ENCODE data around the gene IL1RAP.
"Not testable (repeated sequence)": the region's sequence is repeated elsewhere in the genome, so short reads cannot be mapped to it uniquely, and the experiment has no call there.

IL1RAP gene

DNA sequence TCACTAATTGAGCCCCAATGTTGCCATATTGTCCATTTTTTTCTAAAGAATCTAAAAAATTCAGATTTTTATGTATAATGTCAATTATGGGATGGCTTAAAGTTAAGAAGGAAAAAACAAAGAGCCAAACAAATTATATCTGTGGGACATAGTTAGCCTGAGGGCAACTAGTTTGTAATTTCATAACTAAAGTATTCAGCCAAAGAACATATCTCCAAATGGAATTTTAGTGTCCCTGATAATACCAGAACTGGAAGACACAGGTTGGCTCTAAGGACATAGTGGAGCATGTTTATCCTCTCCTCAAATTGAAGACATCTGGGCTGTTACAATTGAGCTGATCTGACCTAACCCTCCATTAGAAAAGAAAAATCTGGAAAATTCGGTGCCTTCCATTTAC lies 144.2 kb downstream of the IL1RAP start:
- H3K4me1 ChIP-seq (ENCODE audit: control insufficient read depth, insufficient read depth, low read length, poor library complexity, severe bottlenecking) = no peaks in the 10 kb centered on the region
- no peak overlapping the region for H3K27ac ChIP-seq (ENCODE audit: low read depth, low read length, severe bottlenecking)
- H3K36me3 ChIP-seq (ENCODE audit: control insufficient read depth, insufficient read depth, low read length) = no peaks in the 10 kb centered on the region
- no peak overlapping the region for H3K4me3 ChIP-seq (ENCODE audit: extremely low read depth, insufficient read depth, low read length, poor library complexity, severe bottlenecking)
- H3K9me3 ChIP-seq (ENCODE audit: control insufficient read depth, low read length) = no peaks in the 10 kb centered on the region
- WGBS, 2 experiments (ENCODE audit: insufficient coverage in 2 of 2) = no CpG with 5 or more reads among the region's 1 CpG

DNA sequence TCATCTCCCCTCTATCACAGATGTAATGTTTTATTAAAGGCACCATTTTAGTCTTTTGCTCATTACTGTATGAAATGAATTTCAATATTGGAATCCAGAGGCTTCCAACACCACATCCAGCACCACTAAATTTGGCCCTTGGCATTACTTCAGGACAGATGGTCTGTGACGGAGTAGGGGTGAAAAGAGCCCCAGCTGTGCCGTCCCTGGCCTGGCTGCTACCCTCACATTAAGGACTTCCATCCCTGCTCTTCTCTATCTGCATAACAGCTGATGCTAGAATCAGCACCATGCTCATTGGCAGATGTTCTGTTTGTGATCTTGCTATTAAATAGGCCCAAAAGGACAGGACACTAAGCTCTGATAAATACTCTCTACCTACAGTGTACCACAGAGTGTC lies 152.9 kb downstream of the IL1RAP start:
- H3K4me1 ChIP-seq (ENCODE audit: control insufficient read depth, insufficient read depth, low read length, poor library complexity, severe bottlenecking) = no peaks in the 10 kb centered on the region
- no peaks in the 10 kb centered on the region for H3K36me3 ChIP-seq (ENCODE audit: control insufficient read depth, insufficient read depth, low read length)
- no peaks in the 10 kb centered on the region for H3K9me3 ChIP-seq (ENCODE audit: control insufficient read depth, low read length)
- WGBS, 2 experiments (ENCODE audit: insufficient coverage in 2 of 2) = 71% methylated on average over 2 of the region's 2 CpGs; no CpG with 5 or more reads in 1 of the 2 experiments
- H3K27ac ChIP-seq (ENCODE audit: low read depth, low read length, severe bottlenecking) = no peak overlapping the region
- no peak overlapping the region for H3K4me3 ChIP-seq (ENCODE audit: extremely low read depth, insufficient read depth, low read length, poor library complexity, severe bottlenecking)

DNA sequence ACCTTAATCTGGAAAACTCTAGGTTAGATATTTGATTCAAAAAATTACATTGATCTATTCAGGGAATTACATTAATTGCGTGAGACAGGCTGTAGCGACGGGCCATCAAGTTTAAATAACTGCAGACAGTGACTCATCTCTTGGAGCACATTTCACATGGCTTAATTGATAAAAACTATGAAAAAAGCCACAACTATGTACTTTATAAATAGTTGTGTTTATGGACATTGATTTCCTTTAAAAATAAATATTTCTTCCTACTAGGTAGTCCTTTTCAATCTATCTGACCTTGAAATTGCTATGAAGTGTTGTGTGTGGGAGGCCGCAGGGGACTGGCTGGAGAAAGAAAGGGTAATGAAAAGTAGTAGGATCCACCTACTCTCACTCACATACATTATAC lies 157.8 kb downstream of the IL1RAP start:
- no peaks in the 10 kb centered on the region for H3K4me1 ChIP-seq (ENCODE audit: control insufficient read depth, insufficient read depth, low read length, poor library complexity, severe bottlenecking)
- H3K9me3 ChIP-seq (ENCODE audit: control insufficient read depth, low read length) = no peaks in the 10 kb centered on the region
- H3K36me3 ChIP-seq (ENCODE audit: control insufficient read depth, insufficient read depth, low read length) = no peaks in the 10 kb centered on the region
- no peak overlapping the region for H3K4me3 ChIP-seq (ENCODE audit: extremely low read depth, insufficient read depth, low read length, poor library complexity, severe bottlenecking)
- whole genome bisulfite sequencing, 2 experiments (ENCODE audit: insufficient coverage in 2 of 2) = no CpG with 5 or more reads among the region's 4 CpGs
- H3K27ac ChIP-seq (ENCODE audit: low read depth, low read length, severe bottlenecking) = no peak overlapping the region

DNA sequence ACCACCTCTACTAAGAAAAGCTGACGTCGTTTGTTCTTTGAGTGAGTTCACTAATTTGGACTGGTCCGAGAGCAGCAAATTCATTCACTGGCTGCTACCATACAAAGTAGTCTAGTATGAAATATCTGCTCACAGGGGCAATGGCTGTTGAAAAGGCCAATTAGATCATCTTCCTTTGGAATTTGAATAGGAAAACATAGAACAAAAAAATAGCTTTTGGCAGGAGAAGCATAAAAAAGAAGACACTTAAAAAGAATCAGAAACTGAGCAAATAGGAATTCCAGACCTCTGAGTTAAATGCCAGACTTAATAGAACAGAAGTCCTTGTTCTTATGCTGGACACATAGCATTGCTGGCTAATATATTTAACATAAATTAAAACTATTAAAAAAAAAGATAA lies 159.3 kb downstream of the IL1RAP start:
- Histone ChIP-seq H3K4me1 (ENCODE audit: control insufficient read depth, insufficient read depth, low read length, poor library complexity, severe bottlenecking) (no peaks in the 10 kb centered on the region), H3K36me3 (ENCODE audit: control insufficient read depth, insufficient read depth, low read length) (no peaks in the 10 kb centered on the region), H3K4me3 (ENCODE audit: extremely low read depth, insufficient read depth, low read length, poor library complexity, severe bottlenecking) (no peak overlapping the region), H3K9me3 (ENCODE audit: control insufficient read depth, low read length) (no peaks in the 10 kb centered on the region), H3K27ac (ENCODE audit: low read depth, low read length, severe bottlenecking) (no peak overlapping the region)
- 90 to 93% methylated on average over 2 to 3 of the region's 3 CpGs for WGBS, 2 experiments (ENCODE audit: insufficient coverage in 2 of 2)

DNA sequence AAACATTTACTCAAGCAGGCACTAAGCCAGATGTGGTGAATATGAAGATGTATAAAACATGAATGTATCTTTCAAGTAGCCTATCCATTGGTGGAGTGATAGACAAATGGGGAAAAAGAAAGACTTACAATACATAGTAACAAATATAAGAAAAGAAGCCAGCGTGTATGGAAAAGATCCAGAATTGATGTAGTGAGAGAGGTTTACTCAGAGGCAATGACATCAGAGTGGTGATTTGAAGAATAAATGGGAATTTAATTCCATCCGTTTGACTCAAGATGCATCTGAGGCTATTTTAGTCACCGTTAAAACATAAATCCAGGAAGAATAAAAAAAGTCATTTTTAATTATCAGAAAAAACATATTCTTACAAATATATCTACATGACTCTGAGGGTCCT lies 162.6 kb downstream of the IL1RAP start:
- H3K4me3 ChIP-seq (ENCODE audit: extremely low read depth, insufficient read depth, low read length, poor library complexity, severe bottlenecking) = no peak overlapping the region
- 100% methylated on average over 1 of the region's 3 CpGs; no CpG with 5 or more reads in 1 of the 2 experiments for WGBS, 2 experiments (ENCODE audit: insufficient coverage in 2 of 2)
- H3K27ac ChIP-seq (ENCODE audit: low read depth, low read length, severe bottlenecking) = no peak overlapping the region
- no peaks in the 10 kb centered on the region for H3K9me3 ChIP-seq (ENCODE audit: control insufficient read depth, low read length)
- H3K36me3 ChIP-seq (ENCODE audit: control insufficient read depth, insufficient read depth, low read length) = no peaks in the 10 kb centered on the region
- no peaks in the 10 kb centered on the region for H3K4me1 ChIP-seq (ENCODE audit: control insufficient read depth, insufficient read depth, low read length, poor library complexity, severe bottlenecking)

DNA sequence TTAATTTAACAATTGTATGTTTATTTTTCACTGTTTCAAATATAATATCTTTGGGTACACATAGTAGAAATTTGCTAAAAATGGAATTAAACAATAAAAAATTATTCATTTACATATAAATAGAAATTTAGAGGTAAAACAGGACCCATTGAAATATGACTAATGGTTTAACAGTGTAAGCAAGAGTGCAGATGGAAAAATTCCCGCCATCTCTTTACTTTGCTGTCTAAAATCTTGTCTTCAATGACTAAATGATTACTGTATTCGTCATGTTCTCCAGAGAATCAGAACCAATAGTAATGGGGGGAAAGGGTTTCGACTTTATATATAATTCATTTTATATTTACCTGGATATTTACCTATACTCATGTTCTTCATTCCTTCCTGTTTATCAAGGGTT lies 163.1 kb downstream of the IL1RAP start:
- Histone ChIP-seq H3K36me3 (ENCODE audit: control insufficient read depth, insufficient read depth, low read length) (no peaks in the 10 kb centered on the region), H3K4me1 (ENCODE audit: control insufficient read depth, insufficient read depth, low read length, poor library complexity, severe bottlenecking) (no peaks in the 10 kb centered on the region), H3K9me3 (ENCODE audit: control insufficient read depth, low read length) (no peaks in the 10 kb centered on the region), H3K4me3 (ENCODE audit: extremely low read depth, insufficient read depth, low read length, poor library complexity, severe bottlenecking) (no peak overlapping the region), H3K27ac (ENCODE audit: low read depth, low read length, severe bottlenecking) (no peak overlapping the region)
- no CpG with 5 or more reads among the region's 3 CpGs for WGBS, 2 experiments (ENCODE audit: insufficient coverage in 2 of 2)

DNA sequence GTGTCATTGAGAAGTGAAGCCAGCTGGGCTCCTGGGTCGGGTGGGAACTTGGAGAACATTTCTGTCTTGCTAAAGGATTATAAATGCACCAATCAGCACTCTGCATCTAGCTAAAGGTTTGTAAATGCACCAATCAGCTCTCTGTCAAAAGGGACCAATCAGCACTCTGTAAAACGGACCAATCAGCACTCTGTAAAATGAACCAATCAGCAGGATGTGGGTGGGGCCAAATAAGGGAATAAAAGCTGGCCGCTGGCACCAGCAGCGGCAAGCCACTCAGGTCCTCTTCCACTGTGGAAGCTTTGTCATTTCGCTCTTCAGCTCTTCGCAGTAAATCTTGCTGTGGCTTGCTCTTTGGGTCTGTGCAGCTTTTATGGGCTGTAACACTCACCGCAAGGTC lies 164.0 kb downstream of the IL1RAP start:
- H3K4me3 ChIP-seq (ENCODE audit: extremely low read depth, insufficient read depth, low read length, poor library complexity, severe bottlenecking); H3K27ac ChIP-seq (ENCODE audit: low read depth, low read length, severe bottlenecking); H3K36me3 ChIP-seq (ENCODE audit: control insufficient read depth, insufficient read depth, low read length); H3K9me3 ChIP-seq (ENCODE audit: control insufficient read depth, low read length); H3K4me1 ChIP-seq (ENCODE audit: control insufficient read depth, insufficient read depth, low read length, poor library complexity, severe bottlenecking): not testable (repeated sequence)
- WGBS, 2 experiments (ENCODE audit: insufficient coverage in 2 of 2) = 94% methylated on average over 5 to 7 of the region's 7 CpGs

DNA sequence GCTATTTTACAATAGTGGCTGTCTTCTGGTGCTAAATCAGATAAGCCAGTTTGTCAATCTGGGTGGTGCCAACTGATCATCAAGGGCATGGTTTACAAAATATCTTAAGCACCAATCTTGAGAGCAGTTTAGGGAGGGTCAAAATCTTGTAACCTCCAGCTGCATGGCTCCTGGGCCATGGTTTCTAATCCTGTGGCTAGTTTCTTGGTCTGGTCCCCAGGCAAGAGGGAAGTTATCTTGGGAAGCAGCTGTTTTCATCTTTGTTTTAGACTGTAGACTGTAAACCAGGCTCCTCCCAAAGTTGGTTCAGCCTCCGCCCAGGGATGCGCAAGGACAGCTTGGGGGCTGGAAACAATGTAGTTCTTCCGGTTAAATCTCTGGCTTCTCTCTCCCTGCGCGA lies 166.8 kb downstream of the IL1RAP start:
- Histone ChIP-seq H3K27ac (ENCODE audit: low read depth, low read length, severe bottlenecking) (no peak overlapping the region), H3K36me3 (ENCODE audit: control insufficient read depth, insufficient read depth, low read length) (no peaks in the 10 kb centered on the region), H3K4me3 (ENCODE audit: extremely low read depth, insufficient read depth, low read length, poor library complexity, severe bottlenecking) (no peak overlapping the region), H3K4me1 (ENCODE audit: control insufficient read depth, insufficient read depth, low read length, poor library complexity, severe bottlenecking) (no peaks in the 10 kb centered on the region), H3K9me3 (ENCODE audit: control insufficient read depth, low read length) (no peaks in the 10 kb centered on the region)
- 94 to 98% methylated on average over 2 to 5 of the region's 5 CpGs for WGBS, 2 experiments (ENCODE audit: insufficient coverage in 2 of 2)

DNA sequence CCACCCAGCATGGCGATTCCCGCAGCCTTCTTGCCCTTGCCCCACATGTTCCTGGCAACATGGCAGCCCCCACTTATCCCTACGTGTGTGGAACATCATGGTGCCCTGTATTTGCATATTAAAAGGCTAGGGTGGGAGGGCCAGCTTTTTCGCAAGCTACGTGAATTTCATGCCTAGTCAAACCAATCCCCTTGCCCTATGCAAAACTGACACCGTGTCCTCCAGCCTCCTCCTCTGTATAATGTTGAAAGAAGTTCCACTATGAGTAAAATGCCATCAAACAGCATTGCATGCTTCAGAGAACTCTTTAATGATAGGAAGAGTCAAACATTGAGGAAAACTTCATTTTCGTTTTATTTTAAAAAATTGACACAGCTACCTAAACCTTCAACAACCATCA lies 170.9 kb downstream of the IL1RAP start:
- H3K36me3 ChIP-seq (ENCODE audit: control insufficient read depth, insufficient read depth, low read length) = no peaks in the 10 kb centered on the region
- H3K27ac ChIP-seq (ENCODE audit: low read depth, low read length, severe bottlenecking) = no peak overlapping the region
- no peak overlapping the region for H3K4me3 ChIP-seq (ENCODE audit: extremely low read depth, insufficient read depth, low read length, poor library complexity, severe bottlenecking)
- H3K9me3 ChIP-seq (ENCODE audit: control insufficient read depth, low read length) = no peaks in the 10 kb centered on the region
- H3K4me1 ChIP-seq (ENCODE audit: control insufficient read depth, insufficient read depth, low read length, poor library complexity, severe bottlenecking) = no peaks in the 10 kb centered on the region
- WGBS, 2 experiments (ENCODE audit: insufficient coverage in 2 of 2) = 67% methylated on average over 1 of the region's 7 CpGs; no CpG with 5 or more reads in 1 of the 2 experiments

DNA sequence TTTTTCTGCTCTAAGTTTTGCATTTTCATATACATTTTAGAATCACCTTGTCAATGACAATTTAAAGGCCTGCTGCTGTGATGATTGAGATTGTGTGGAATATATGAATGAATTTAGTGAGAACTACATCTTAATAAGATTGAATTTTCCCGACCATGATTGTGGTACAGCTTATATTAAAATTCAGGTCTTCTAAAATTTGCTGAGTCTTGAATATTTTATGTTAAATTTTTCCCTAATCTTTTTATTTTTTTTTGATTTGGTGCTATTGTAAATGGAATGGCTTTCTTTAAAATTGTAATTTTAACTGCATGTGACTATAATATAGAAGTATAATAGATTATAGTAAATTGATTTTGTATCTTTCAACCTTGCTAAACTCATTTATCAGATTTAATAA lies 172.1 kb downstream of the IL1RAP start:
- Histone ChIP-seq H3K4me1 (ENCODE audit: control insufficient read depth, insufficient read depth, low read length, poor library complexity, severe bottlenecking) (no peaks in the 10 kb centered on the region), H3K27ac (ENCODE audit: low read depth, low read length, severe bottlenecking) (no peak overlapping the region), H3K9me3 (ENCODE audit: control insufficient read depth, low read length) (no peaks in the 10 kb centered on the region), H3K36me3 (ENCODE audit: control insufficient read depth, insufficient read depth, low read length) (no peaks in the 10 kb centered on the region), H3K4me3 (ENCODE audit: extremely low read depth, insufficient read depth, low read length, poor library complexity, severe bottlenecking) (no peak overlapping the region)
- WGBS, 2 experiments (ENCODE audit: insufficient coverage in 2 of 2) = no CpG with 5 or more reads among the region's 1 CpG

DNA sequence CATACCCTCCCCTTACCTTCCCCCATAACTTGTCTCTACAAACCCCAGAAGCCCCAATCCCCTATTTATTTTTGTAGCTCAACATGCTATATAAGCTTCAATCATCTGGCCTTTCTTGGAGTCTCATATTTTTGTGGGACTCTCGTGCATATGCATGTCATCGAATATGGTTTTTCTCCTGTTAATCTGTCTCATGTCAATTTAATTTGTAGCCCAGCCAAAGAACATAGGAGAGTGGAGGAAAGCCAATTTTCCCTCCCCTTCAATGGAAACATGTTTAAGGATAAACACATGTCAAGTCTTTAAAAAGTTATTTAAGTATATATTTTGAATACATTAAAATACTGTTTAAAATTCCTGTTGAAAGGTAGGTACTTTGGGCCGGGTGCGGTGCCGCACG lies 176.4 kb downstream of the IL1RAP start:
- Histone ChIP-seq H3K36me3 (ENCODE audit: control insufficient read depth, insufficient read depth, low read length) (no peaks in the 10 kb centered on the region), H3K4me3 (ENCODE audit: extremely low read depth, insufficient read depth, low read length, poor library complexity, severe bottlenecking) (no peak overlapping the region), H3K4me1 (ENCODE audit: control insufficient read depth, insufficient read depth, low read length, poor library complexity, severe bottlenecking) (no peaks in the 10 kb centered on the region), H3K9me3 (ENCODE audit: control insufficient read depth, low read length) (no peaks in the 10 kb centered on the region), H3K27ac (ENCODE audit: low read depth, low read length, severe bottlenecking) (no peak overlapping the region)
- WGBS, 2 experiments (ENCODE audit: insufficient coverage in 2 of 2) = 80% methylated on average over 1 of the region's 6 CpGs; no CpG with 5 or more reads in 1 of the 2 experiments

DNA sequence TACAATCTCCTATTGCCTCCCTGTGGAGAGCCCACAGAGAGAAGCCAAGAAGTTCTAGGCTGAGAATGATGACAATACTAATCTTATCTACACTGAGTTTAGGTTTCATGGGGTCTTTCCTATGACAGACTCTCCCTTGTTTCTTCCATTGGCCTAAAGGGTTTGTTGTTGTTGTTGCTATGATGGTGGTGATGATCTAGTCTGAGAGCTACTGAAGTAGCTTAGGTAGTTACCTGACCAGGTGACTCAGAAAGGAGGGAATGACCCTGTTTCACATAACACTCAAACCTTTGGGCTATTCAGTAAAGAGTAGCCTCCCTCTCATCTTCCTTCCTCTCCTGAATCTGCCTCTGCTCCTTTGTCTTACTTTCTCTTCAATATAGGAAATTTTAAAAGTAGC lies 178.4 kb downstream of the IL1RAP start:
- Histone ChIP-seq H3K9me3 (ENCODE audit: control insufficient read depth, low read length) (no peaks in the 10 kb centered on the region), H3K36me3 (ENCODE audit: control insufficient read depth, insufficient read depth, low read length) (no peaks in the 10 kb centered on the region), H3K27ac (ENCODE audit: low read depth, low read length, severe bottlenecking) (no peak overlapping the region), H3K4me1 (ENCODE audit: control insufficient read depth, insufficient read depth, low read length, poor library complexity, severe bottlenecking) (no peaks in the 10 kb centered on the region), H3K4me3 (ENCODE audit: extremely low read depth, insufficient read depth, low read length, poor library complexity, severe bottlenecking) (no peak overlapping the region)

Measured in mesodermal cell (in vitro differentiated cells).